ENCODE results near the gene CASP5.

- TF ChIP-seq, protein P1, sequence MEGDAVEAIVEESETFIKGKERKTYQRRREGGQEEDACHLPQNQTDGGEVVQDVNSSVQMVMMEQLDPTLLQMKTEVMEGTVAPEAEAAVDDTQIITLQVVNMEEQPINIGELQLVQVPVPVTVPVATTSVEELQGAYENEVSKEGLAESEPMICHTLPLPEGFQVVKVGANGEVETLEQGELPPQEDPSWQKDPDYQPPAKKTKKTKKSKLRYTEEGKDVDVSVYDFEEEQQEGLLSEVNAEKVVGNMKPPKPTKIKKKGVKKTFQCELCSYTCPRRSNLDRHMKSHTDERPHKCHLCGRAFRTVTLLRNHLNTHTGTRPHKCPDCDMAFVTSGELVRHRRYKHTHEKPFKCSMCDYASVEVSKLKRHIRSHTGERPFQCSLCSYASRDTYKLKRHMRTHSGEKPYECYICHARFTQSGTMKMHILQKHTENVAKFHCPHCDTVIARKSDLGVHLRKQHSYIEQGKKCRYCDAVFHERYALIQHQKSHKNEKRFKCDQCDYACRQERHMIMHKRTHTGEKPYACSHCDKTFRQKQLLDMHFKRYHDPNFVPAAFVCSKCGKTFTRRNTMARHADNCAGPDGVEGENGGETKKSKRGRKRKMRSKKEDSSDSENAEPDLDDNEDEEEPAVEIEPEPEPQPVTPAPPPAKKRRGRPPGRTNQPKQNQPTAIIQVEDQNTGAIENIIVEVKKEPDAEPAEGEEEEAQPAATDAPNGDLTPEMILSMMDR (conservative IDR thresholded peaks at IDR 0.05), result no peak
- TF ChIP-seq EZH2 (IDR thresholded peaks at IDR 0.05; ENCODE audit: low read depth), result no peak
Observed at GRCh38 chr11:105046898-105047579, 24.1 kb upstream of the CASP5 start.
